GM12864 (cell line): ENCODE data around the gene HHAT.

ENCODE experiments used
- DNase-seq: peaks from one replicate; pipeline ENCODE4 v3.0.0-alpha.2; 2011; ENCODE audit warnings: low read depth
- H3K4me3 ChIP-seq: 2 replicates; pipeline ENCODE4 v1.5.1; 2011; ENCODE audit warnings: mild to moderate bottlenecking, low read depth, low read length, control low read depth
- TF ChIP-seq, protein P1 (sequence below): IDR thresholded peaks from 2 replicates; pipeline ENCODE4 v1.5.1; 2011; ENCODE audit warnings: low read depth, mild to moderate bottlenecking, moderate library complexity, low read length, control low read depth, inconsistent platforms; ENCODE audit errors: missing control alignments

HHAT gene

DNA sequence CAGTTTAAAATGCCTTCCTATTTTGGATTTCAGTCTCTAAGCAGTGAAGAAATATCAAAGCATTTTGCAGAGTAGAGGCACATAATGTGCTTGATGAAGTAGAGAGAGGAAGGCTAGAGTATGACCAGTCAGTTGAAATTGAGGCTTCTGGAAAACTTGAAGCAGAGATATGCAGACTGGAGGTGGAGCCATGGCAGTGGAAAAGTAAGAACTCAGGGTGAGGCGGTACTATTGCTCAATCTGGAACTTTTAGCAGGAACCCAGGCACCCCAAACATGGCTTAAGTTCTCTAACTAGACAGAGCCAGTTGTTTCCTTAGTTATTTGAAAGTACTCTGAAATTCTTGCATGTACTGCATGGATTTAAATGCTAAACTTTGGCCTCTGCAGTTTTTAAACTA lies 288.6 kb downstream of the HHAT start:
- DNase-seq: no peak
- TF ChIP-seq, protein P1, sequence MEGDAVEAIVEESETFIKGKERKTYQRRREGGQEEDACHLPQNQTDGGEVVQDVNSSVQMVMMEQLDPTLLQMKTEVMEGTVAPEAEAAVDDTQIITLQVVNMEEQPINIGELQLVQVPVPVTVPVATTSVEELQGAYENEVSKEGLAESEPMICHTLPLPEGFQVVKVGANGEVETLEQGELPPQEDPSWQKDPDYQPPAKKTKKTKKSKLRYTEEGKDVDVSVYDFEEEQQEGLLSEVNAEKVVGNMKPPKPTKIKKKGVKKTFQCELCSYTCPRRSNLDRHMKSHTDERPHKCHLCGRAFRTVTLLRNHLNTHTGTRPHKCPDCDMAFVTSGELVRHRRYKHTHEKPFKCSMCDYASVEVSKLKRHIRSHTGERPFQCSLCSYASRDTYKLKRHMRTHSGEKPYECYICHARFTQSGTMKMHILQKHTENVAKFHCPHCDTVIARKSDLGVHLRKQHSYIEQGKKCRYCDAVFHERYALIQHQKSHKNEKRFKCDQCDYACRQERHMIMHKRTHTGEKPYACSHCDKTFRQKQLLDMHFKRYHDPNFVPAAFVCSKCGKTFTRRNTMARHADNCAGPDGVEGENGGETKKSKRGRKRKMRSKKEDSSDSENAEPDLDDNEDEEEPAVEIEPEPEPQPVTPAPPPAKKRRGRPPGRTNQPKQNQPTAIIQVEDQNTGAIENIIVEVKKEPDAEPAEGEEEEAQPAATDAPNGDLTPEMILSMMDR: no peak
- no peak overlapping the region for H3K4me3 ChIP-seq

DNA sequence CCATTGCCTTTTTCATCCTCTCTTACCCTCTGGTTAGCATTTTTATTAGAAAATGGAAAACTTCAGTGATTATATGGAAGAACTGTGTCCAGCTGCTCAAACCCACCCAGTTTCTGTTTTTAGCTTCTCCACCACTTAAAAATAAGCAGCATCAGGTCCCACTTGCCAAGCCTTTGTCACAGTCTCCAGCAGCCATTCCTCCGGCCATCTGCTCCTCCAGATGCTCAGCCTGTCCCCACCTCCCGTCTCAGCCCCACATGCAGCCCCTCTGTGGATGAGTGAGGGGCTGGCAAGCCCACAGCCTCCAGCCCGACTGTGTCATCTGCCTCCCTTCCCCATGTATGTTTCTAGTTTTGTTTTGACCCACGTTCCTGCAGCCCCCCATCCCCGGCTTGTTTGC lies 289.7 kb downstream of the HHAT start:
- TF ChIP-seq, protein P1: no peak
- H3K4me3 ChIP-seq: no peak overlapping the region
- DNase-seq: no peak

DNA sequence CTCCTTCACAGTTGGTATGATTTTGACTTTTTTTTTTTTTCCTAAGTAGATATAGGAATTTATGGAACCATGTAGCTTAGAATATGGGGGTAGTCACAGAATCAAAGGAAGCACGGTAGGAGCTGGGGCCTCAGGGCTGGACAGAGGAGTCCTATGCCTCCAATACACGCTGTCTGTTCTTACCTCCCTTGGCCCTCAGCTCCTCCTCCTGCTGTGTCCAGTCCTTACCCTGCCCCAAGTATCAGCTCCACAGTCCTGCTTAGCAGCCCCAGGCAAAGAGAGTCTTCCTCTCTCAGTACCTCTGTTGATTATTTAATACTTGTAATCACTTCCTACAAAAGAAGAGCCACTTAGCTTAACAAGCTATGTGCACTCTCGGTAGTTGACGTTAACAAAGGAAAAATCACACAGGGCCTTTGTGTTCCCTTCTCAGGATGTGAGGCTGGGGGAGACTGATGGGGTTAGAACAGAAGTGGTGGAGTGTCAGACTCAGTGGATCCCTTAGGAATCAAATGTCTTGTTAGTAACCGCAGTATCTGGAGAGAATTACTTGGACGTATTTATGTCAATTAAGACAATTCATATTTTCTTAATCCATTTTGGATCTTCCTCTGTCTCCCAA lies 292.3 kb downstream of the HHAT start:
- TF ChIP-seq, protein P1: no peak
- no peak for DNase-seq
- no peak overlapping the region for H3K4me3 ChIP-seq

DNA sequence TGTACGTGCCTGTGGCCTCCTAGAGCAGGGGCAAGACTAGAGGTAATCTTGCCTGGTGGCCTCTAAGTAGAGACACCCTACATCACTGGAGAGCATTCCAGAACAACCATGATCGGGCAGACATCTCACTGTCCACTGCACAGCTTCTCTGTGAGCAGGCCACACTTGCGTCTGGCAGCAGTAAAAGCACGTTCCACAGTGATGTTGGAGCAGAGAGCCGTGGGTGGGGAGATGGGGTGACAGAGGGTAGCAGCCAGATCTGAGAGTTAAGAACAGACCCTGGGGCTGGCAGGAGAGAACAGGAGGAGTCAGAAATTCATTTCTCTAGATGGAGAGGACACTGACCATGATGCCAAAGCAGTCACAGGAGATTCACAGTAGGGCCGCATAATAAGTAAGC lies 293.0 kb downstream of the HHAT start:
- no peak for DNase-seq
- TF ChIP-seq, protein P1: no peak
- no peak overlapping the region for H3K4me3 ChIP-seq

DNA sequence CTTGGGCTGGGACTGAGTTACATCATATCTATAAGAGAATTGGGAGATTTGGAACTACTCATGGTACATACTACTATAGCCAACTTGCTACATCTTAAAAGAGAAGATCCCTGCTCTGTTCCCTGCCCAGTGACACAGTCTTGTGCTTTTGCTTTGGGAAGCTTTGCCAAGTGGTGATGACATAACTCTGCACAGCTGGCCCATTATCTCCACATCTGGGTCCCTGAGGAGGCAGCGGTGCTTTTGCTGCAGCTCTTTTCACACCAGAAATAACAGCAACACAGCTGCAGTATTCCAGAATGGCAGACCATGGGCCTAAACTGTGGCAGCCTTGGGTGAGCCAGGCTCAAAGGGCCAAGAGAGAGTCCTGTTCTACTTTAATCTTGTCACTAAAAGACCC lies 296.0 kb downstream of the HHAT start:
- TF ChIP-seq, protein P1: no peak

DNA sequence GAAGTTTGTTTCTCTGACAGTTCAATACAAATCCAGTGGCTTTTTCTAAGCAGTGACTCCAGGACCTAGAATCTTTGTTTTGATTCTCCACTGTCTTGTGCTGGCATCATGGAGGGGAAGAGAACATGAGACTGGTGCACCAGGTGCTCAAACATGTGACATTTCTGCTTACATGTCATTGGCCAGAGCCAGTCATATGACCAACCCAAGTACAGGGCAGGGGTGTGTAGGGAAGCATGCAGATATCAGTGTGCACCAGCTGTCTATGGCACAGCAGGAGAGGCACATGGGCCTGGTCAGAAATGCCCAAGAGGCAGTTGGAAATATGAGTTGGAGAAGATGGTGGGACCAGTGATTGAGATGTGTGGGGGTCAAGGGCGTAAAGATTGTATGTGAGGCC lies 297.0 kb downstream of the HHAT start:
- DNase-seq: no peak
- H3K4me3 ChIP-seq: no peak overlapping the region
- TF ChIP-seq, protein P1: no peak

More for the DNA sequence above, 296.0 kb downstream of the HHAT start:
- DNase-seq: no peak
- H3K4me3 ChIP-seq: no peak overlapping the region

DNA sequence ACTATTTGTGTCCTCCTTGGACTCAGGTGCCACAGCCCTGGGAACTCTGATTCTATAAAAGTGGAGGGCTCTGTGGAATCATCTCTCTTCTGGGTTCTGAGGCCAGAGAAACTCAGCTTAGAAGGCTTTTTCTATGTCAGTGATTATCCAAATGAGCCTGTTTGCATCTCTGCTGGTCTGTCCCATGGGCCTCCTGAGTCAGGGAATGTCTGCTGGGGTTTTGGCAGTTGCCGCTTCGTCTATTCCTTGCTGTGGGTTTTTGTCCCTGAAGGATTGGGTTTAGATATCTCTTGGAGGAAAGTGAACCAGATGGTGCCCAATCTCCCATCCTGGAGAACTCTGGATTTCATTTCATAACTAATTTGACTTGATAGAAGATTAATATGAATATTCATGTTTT lies 297.6 kb downstream of the HHAT start:
- no peak for DNase-seq
- H3K4me3 ChIP-seq: no peak overlapping the region
- TF ChIP-seq, protein P1: no peak
